Stimulated activated CD8-positive, alpha-beta memory T cell treated with anti-CD3 and anti-CD28 coated beads, Interleukin-4, amount 100 ng/mL, for 4 hours (primary cell): ENCODE results near the gene KCNS3.

Experiments
- DNase-seq, 2 donors: peaks; one replicate each; pipeline ENCODE4 v3.0.0-alpha.2; 2020; ENCODE audit warnings: low read depth in 2 of 2, low spot score in 1 of 2

KCNS3 gene

DNA sequence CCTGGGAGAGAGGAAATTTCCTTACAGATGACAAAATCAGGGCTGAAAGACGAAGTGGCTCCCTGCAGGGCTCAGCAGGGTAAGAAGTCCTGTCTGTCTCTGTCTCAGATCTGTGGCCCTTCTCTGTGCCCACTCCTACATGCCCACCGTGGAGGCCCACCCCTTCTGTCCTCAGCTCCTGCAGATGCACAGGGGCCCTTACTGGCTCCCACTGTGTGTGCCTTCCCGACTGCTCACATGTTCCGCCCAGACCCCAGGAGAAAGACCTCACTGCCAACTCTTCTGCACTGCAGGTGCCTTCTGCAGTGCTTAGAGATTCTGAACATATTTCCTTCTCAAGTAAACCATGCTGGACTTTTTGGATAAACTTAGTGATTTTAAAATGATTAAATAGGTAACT, 1.9 kb upstream of the KCNS3 start:
- DNase-seq: no peak

DNA sequence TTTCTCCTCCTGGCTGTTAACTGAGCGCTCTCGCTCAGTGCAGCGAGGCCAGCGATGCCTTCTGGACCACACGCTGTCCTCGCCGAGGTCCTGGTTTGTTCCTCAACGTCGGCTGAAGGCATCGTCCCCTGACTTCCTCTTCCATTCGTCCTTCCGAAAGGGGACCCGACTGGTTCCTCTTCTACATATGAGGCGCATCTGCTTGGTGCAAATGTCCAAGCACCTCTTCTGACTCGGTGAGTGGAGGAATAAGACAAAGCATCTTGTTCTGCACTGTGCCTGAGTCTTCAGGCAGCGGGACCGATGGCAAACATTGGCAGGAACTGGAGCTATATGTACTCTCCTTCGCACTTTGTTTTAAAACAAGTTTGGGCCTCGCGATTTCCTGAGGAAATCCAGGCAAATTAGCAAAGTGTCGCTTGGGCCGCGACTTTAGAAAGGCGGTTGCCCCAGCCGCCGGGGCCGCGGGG, 621 bp upstream of the KCNS3 start:
- DNase-seq: no peak

DNA sequence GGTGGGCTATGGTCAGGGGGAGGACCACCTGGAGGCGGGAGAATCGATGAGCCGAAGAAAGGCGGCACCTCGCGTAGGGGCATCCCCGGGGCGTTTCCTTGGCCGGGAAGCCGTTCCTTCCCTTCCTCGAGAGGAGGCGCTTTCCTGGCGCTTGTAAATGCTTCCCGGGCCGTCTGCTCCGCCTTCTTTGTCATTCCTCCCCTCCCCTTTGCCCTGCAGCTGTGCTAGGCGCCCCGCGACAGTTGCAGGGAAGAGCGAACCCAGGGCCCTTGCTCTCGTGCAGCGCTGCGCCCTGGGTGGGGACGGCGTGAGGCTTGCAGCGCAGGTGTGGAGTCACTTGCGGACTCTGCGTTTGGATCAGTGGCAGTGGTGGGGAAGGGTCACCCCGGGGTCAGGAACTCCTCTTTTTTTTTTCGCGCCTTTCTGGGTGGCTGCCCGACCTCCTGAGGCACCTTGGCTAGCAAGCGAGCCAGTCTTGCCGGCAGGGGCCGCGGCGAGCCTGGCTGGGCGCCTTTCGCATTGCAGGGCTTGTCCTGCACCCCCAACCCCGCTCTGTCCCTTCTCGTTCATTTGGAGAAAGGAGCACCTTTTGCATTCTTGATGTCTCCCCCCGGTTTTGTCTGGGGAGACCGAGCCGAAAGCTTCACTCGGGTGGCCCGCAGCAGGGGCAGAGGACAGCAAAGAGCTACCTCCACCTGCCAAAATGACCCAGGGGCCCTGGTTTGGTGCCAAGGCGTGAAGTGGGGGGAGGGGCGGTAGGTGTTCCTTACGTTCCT, 858 bp downstream of the KCNS3 start:
- DNase-seq: no peak

DNA sequence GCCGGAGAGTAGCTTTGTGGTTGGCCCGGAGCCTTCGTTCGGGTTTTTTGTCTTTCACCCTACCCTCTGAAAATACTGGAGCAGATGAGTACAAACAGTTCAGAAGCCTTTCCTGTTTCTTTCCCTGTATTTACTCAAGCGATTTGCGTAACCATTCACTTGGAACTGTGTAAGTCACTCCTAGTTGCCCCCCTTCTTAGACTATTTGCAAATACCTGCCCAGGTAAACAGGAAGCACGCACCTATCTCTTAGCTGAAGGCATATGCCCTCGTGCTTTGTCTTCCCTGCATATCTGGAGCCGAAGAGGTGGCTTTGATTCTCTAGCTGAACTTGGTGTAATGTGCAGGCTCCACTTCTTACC, 1.4 kb downstream of the KCNS3 start:
- no peak for DNase-seq

DNA sequence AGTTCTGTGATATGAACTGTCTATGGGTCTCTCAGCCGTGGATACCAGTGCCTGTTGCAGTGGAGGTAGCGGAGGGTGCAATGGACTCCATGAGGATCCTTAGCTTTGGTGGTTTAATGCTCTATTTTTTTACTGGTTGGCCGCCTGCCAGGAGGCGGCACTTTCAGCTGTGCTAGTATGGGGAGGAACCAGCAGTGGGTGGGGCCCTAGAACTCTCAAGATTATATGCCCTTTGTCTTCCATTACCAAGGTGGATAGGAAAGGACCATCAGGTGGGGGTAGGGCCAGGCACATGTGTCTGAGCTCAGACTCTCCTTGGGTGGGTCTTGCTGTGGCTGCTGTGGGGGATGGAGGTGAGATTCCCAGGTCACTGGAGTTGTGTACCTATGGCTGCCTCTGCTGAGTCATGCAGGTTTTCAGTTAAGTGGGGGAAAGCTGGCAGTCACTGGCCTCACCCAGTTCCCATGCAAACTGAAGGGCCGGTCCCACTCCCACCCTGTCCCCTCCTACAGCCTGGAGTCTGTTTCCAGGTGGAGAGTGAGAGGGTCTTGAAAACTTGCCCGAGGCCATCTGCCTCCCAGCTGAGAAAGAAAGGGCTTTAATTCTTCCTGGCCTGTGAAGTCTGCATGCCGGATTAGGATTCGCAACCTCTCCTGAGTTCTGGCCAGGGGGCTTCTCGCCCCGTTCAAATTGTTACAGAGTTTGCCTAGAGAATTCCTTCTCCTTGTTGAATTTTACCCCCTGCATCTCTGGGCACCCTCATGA, 14.5 kb downstream of the KCNS3 start:
- DNase-seq: no peak

DNA sequence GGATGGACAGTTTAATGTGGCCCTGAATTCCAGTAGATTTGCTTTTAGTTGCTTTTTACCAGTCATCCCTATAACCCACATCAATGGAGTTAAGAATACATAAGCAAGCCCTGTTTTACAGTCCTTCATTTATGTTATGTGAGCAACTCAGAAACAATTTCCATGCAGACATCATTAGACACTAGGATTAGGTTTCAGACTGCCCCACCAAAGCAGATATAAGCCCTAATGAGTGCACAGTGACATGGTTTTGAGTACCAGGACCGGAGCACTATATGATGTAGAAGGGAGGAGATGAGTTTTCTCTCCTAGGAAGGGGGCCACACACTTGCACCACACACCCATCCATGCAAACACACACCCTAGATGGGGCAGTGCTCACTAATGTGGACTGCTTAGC, 15.5 kb downstream of the KCNS3 start:
- no peak for DNase-seq

DNA sequence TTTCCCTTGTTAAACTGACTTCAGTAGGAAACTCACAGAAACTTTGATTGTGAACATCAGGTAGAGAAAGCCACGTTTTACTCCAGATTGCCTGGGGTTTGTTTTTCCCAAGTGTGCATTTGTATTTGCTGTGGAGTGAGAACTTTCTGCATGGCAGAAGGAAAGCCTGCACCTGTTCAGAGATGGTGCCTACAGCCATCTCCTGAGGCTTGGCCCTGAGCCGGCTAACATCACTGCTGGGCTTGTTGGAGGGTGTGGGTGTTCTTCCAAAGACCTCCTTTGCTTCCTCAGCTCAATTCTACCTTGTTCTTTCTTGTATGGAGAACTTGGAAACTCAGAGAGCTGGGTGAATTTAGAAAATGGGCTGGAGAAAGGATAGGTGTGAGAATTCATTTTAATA, 16.1 kb downstream of the KCNS3 start:
- DNase-seq: no peak

DNA sequence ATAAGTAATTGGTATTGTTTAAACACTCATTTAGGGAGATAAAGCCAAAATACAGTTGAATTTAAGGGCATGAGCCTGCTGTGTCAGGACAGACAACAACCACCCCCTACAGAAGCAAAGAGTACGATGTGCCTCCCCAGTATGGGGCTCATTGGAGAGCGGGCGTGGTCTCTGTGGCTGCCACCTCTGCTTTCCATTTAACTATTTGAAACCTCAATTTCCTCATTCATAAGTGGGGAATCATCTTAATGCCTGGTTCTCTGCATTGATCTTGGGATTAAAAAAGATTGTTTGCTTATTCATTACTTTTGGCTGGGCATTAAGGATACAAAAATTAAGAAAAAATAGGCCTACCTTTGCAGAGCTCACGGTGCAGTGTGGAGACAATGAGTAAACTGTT, 21.4 kb downstream of the KCNS3 start:
- no peak for DNase-seq

DNA sequence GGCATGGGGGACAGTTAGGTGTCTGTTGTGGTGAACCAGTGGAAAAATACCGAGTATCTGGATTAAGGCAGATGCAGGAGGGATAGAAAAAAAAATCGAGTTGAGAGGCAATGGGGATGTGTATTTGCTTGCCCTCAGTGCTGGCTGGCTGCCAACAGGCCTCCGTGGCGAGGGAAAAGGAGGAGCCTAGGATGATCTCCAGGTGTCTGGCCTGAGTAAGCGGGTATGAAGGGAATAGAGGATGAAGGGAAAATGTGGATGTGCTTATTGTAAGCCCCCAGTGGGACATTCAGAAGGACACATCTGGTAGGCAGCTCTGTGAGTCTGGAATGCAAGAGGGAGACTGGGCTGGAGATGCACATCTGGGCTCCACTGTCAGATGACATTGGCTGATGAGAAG, 22.8 kb downstream of the KCNS3 start:
- DNase-seq: no peak

DNA sequence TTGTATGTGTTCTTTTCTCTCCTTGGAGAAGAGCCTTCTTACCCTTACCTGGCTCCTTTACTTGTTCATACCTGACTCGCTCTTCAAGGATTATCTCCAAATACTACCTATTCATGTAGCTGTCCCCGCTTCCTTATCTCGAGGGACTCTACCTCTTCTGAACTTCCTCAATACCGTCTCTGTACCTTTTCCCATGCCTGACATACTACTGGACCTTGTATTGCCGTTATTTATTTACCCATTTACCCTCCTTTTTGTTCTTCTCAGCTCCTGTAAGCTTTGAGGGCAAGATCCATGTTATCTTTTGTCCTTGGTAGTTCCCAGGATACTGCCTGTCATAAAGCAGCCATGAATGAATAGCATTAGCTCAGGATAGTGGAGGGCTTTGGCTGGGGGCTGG, 32.5 kb downstream of the KCNS3 start:
- no peak for DNase-seq

DNA sequence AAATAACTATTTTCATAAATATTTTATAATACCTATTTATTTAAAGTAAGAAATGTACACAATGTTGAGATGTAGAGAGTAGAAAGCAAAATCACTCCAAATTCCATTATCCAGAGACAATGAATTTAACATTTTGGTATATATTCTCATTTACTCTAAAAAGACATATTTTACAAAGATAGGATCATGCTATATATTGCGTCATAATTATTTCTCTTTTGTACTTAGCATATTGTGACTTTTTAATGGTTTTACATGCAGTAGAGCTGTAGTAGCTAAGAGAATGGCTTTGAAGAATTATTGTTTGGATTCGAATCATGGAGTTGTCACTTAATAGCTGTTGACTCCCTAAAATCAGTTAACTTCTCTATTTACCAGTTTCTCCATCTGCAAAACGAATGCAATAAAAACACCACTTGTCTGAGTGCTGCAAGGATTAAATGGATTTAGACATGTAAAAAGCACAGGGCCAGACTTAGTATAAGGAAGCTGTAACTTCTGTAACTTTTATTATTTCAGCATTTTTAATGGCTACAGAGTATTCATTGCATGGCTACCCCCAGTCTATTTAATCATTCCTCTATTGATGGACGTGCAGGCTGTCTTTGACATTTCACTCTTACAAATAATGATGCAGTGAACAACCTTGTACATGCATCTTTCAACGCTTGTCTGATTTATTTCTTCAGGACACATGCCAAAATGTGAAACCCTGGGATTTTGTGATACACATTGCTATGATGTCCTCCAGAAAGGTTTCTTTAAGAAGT, 33.2 kb downstream of the KCNS3 start:
- no peak for DNase-seq

DNA sequence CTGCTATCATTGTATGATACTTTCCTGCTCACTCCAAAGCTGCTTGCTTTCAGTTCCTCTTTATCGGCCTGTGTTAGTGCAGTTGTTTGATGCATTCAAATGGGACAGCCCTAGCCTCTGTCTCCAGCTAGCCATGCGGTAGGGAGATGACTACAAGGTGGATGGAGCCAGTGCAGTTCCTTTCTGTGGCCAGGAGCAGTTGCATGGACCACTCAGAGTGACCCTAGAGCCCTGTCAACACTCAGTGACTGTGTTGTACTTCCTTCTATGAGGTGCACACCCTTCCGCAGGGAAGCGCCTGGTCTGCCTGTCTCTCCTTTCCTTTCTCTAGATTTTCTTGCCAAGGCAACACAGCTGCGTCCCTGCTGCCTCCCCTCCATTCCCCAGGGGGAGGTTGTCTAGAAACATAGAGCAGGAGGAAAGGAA, 33.8 kb downstream of the KCNS3 start:
- DNase-seq: no peak

DNA sequence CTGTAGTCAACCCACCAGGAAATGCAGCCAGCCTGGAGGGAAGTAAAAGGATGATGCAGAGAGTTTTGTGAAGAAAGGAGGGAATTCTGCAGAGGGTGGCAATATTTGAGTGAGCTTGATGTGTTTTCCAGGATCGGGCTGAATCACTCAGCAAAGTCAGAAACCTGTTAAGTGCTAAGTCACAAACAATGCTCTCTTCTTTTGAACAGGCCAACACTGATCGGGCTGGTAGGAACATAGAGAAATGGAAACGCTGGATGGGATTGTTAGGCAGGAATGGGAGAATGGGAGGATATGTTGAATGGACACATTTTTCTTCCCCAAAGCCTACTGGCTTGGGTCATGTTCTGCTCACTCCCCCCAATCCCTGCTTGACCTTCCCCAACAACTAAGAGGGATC, 36.6 kb downstream of the KCNS3 start:
- DNase-seq: no peak

DNA sequence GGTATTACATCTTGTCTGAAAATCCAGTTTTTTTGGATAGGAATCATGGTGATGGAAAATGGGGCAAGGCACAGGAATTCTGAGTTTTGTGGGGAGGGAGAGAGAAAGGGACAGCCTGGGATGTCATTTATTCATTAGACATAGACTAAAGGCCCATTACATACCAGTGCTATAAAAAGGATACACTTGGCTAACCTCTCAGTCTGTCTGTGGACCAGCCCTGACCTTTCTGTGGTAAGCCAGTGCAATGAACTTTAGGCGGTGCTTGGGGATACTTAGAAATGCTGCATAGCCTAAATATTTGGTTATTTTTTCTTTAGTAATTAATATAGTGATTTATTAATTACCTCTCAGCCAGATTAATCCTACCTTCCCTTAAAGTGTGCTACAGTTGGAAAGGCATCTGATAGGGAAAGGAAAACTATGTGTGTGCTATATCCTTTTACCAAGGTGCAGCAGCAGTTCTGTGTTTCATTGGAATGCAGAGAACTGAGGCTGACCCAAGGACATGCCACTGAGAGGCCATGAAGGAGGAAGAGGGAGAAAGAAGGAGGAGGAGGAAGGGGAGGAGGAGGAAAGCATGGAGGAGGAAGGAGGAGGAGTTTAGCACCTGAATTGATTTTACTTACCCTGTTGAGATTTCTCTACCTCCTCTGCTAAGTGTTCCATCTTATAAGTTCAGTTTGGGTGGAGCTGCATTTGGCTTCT, 37.5 kb downstream of the KCNS3 start:
- DNase-seq: no peak

DNA sequence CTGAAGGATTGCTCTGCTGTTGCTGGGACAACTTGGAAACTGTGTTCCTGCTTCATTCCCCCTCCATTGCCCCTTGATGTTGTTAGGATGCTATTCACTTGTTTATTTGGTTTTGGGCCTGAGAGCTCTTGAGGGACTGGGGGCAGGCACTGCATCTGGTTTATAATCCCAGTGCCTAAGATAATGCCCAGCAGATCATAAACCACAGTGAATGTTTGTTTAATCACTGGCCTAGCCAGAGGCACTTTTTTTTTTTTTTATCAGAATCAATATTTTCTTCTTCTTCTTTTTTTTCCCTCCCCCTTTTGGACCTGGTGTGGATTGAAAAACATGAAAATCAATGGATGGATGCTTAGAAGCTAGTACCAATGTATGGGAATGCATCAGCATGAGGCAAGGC, 38.1 kb downstream of the KCNS3 start:
- DNase-seq: no peak

DNA sequence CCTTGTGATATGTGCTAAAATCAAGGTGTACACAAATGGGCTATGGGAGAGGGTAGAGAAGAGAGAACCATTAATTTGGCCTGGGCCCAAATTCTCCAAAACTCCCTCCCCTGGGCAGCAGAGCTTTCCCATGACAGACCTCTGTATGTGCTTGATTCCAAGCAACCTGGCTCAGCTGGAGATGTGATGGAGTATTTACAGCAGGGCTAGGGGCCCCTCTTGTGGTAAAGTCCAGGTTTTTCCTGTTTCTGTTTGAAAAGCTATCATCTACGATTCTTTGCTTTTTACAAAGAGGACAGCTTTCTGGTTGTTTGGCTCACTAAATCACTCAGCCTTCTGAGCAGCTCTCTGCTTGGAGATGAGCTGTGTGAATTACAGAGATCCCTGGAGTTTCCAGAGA, 40.3 kb downstream of the KCNS3 start:
- no peak for DNase-seq

DNA sequence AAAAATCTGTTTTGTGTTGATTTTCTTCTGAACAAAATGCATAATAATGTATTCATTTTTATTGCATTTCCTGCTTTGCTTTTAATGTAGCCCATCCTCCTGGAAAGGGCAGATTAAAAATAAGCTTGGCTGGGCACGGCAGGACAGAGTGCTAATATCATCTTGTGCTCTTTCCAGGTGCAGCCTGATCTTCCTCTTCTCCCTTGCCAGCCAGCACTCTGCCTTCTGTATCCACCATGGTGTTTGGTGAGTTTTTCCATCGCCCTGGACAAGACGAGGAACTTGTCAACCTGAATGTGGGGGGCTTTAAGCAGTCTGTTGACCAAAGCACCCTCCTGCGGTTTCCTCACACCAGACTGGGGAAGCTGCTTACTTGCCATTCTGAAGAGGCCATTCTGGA, 52.3 kb downstream of the KCNS3 start:
- DNase-seq: no peak

DNA sequence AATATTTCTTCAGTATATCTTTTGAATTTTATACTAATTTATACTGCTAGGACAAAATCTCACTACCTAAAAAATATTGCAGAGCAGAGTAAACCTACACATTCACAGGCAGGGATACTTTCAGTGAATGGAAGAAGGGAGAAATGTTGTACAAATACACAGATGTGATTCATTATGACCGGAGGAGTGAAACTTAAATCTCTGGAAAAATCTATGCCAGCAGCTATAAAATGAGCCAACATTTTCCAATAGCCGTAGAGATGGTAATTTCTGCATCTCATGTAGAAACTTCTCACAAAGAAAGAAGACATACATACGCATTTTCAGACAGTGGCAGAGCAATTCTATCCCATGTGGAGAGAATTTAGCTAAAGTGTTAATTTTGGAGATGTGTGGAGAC, 54.8 kb downstream of the KCNS3 start:
- DNase-seq: no peak

DNA sequence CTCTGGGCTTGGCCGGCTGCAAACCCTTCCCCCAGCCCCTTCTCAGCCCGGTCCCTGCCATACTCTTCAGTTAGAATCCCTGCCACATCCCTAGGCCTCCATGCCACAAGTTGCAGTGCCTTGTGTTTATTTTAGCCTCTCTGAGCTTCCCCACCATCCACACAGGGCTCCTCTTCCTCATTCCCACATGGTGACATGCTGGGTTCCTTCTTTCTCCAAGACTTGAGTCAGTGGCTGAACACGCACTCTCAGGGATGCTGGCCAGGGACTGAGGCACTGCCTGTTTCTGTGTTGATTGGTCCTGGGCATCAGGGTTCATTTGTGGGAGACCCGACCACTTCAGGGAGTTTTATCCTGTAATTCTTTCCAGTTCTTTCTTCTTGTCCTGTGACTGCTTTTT, 56.3 kb downstream of the KCNS3 start:
- DNase-seq: no peak

DNA sequence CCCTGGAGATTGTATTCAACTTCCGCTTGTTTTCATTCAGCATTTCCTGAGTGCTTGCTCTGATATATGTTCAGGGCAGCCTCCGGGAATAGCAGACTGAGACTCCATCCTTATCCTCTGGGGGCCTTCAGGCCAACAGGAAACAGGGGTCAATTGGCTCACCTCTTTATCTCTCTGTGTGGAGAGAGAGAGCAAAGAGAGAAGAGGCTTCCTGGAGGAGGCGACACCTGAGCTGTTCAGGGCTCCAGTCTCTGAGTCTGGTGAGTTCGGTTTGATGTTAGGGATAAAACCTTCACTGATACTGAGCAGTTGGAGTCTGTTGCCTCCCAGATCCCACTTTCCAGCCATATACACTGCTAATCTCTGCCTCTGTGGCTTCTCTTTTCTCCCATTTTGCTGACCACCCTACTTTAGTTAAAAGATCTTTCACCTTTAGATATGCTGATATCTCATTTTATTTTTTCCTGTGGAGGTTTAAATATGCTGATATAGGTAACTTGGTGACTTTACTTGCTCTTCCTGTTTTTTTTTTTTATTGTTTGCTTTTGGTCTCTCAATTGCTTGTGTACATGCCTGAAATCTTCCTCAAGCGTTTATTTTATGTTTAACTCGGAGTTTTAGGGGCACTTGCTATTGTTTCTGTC, 56.9 kb downstream of the KCNS3 start:
- no peak for DNase-seq

DNA sequence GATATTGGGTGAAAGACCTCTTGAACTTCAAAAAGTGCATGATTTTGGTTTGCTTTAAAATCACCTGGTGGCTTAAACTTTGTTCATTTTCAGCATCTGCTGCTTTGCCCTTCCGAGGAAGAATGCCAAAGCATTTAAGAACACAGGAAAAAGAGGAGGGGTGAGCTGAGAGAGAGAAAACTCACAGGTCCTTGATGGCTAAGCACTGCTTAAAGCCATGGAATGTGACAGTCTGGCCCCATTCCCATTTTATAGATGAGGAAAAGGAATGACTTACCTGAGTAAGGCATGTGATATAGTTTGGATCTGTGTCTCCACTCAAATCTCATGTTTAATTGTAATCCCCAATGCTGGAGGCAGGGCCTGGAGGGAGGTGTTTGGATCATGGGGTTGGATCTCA, 58.1 kb downstream of the KCNS3 start:
- DNase-seq: no peak
